Body of pancreas (tissue), 4 donors: ENCODE measurements around the gene NLRP10. TPM values are rescaled to one million over a fixed set of nuclear protein-coding genes. Genes with fewer than 3 reads are reported as not detected.

ENCODE experiments used
- ATAC-seq: fragments of 150-250 bp; one replicate; pipeline ENCODE4 v1.9.1; 2016
- DNase-seq, 4 donors: peaks; one replicate each; pipeline ENCODE4 v3.0.0-alpha.2; 2019
- H3K27ac ChIP-seq, 4 donors: fragments of 200-600 bp; sonication (generic); 1 replicate in 3 of 4; 2 replicates in 1 of 4; pipeline versions ENCODE4 v1.5.1 to v1.6.1; 2016 to 2019; ENCODE audit warnings: mild to moderate bottlenecking in 1 of 4, mixed read lengths in 1 of 4, moderate library complexity in 1 of 4
- H3K27me3 ChIP-seq, 2 donors: fragments of 200-600 bp; sonication (generic); one replicate each; pipeline ENCODE4 v1.6.0; 2016; ENCODE audit warnings: mild to moderate bottlenecking in 1 of 2
- H3K36me3 ChIP-seq, 2 donors: fragments of 200-600 bp; sonication (generic); replicated peaks in 1 of 2; 2 replicates each; pipeline ENCODE4 v1.5.1; 2016; ENCODE audit warnings: low read depth in 2 of 2; ENCODE audit not compliant: insufficient read depth in 1 of 2
- H3K4me1 ChIP-seq: fragments of 200-600 bp; sonication (generic); one replicate; pipeline ENCODE4 v1.6.0; 2016
- H3K4me3 ChIP-seq, 2 donors: fragments of 200-600 bp; sonication (generic); 1 replicate in 1 of 2; 2 replicates in 1 of 2; pipeline ENCODE4 v1.5.1; 2016 to 2019
- H3K9me3 ChIP-seq, 3 donors: fragments of 200-600 bp; sonication (generic); 1 replicate in 2 of 3; 2 replicates in 1 of 3; pipeline ENCODE4 v1.5.1; 2016
- CTCF ChIP-seq, 7 experiments: fragments of 450-650 bp in 4 of 7; fragments of 200-600 bp in 3 of 7; sonication (generic) in 3 of 7; IDR thresholded peaks; one replicate each; pipeline ENCODE4 v1.5.1; 2016 to 2019; ENCODE audit warnings: antibody characterized with exemption in 7 of 7
- POLR2A ChIP-seq, 3 donors: fragments of 450-650 bp; IDR thresholded peaks; one replicate each; pipeline ENCODE4 v1.6.1; 2016; ENCODE audit warnings: antibody characterized with exemption in 3 of 3, mild to moderate bottlenecking in 2 of 3
- WGBS, 2 donors: methylation state at CpG; one replicate each; pipeline ENCODE4 v1.1.5; 2017; 5-methylcytosine and 5-hydroxymethylcytosine counted together
- intact Hi-C: fragments of 100-400 bp; cut with DNase I; formaldehyde crosslinking; loops from one replicate; pipeline ENCODE4 v1.15.1; 2023
- total RNA-seq, 2 donors: library from RNA; depleted of rRNA; stranded (reverse); fragments of >200 nt; gene quantifications; one replicate each; pipeline ENCODE4 v1.1.0, GENCODE V29; 2016

Gene NLRP10
- total RNA-seq, 2 donors from 2014 or later = not detected

- TF ChIP-seq POLR2A (IDR thresholded peaks at IDR 0.05) (no peak), CTCF (IDR thresholded peaks at IDR 0.05) (no peak)
- Histone ChIP-seq H3K36me3 (no peaks in the 10 kb centered on the region), H3K27me3 (no peaks in the 10 kb centered on the region), H3K27ac (no peak overlapping the region), H3K4me1 (peaks cover 17% of the 10 kb centered on the region), H3K4me3 (no peak overlapping the region), H3K9me3 (peaks cover 0 to 14% (median 0%) of the 10 kb centered on the region in 3 donors)
- ATAC-seq (no peak), DNase-seq (no peak)
- 51 to 65% methylated on average over 5 of the region's 5 CpGs for WGBS, 2 donors
- intact Hi-C loops = no loop called here
These were observed 24.1 kb downstream of the NLRP10 start for GRCh38 chr11:7941146-7941545.

- Histone ChIP-seq H3K27ac (peak overlapping the region; percentile 65 to 89 (median 84)), H3K36me3 (no peaks in the 10 kb centered on the region), H3K27me3 (no peaks in the 10 kb centered on the region), H3K4me3 (no peak overlapping the region), H3K9me3 (no peaks in the 10 kb centered on the region), H3K4me1 (peaks cover 23% of the 10 kb centered on the region)
- DNase-seq = peak; percentile 95 to 97 (median 97)
- ATAC-seq = peak; percentile 99
- TF ChIP-seq CTCF (IDR thresholded peaks at IDR 0.05) (no peak), POLR2A (IDR thresholded peaks at IDR 0.05) (no peak)
- intact Hi-C loops = no loop called here
- 3 to 10% methylated on average over 1 of the region's 1 CpG for WGBS, 2 donors
These were observed 28.6 kb downstream of the NLRP10 start for GRCh38 chr11:7936615-7937014.

- Histone ChIP-seq H3K27ac (no peak within 1 kb of the TSS), H3K27me3 (no peaks in the 10 kb centered on the region), H3K36me3 (no peaks in the 10 kb centered on the region), H3K4me3 (no peak within 1 kb of the TSS), H3K9me3 (peaks cover 0 to under 1% (median 0%) of the 10 kb centered on the region in 3 donors), H3K4me1 (peaks cover 6% of the 10 kb centered on the region)
- TF ChIP-seq CTCF (IDR thresholded peaks at IDR 0.05) (no peak), POLR2A (IDR thresholded peaks at IDR 0.05) (no peak)
- intact Hi-C loops = no loop called here
- no peak for DNase-seq
- 53 to 55% methylated on average over 4 of the region's 4 CpGs for WGBS, 2 donors
- ATAC-seq = no peak
These were observed 34.1 kb downstream of the NLRP10 start, which contains the start of gene OR10A6 for GRCh38 chr11:7931168-7931567. Gene OR10A6, minus strand, starts transcription at chr11:7931268. Its CDS starts 2,606 bp downstream, at chr11:7928662.

GRCh38 chr11:7927635-7928034 is 37.6 kb downstream of the NLRP10 start:
- WGBS, 2 donors = 82 to 87% methylated on average over 6 of the region's 6 CpGs
- H3K36me3 ChIP-seq = no peaks in the 10 kb centered on the region
- TF ChIP-seq POLR2A (IDR thresholded peaks at IDR 0.05) = no peak
- no peak for TF ChIP-seq CTCF (IDR thresholded peaks at IDR 0.05)
- peaks cover 0 to 4% (median 0%) of the 10 kb centered on the region in 3 donors for H3K9me3 ChIP-seq
- ATAC-seq = no peak
- intact Hi-C loops = no loop called here
- H3K4me3 ChIP-seq = no peak overlapping the region
- no peak for DNase-seq
- H3K27me3 ChIP-seq = no peaks in the 10 kb centered on the region
- H3K4me1 ChIP-seq = peaks cover 8% of the 10 kb centered on the region
- no peak overlapping the region for H3K27ac ChIP-seq

GRCh38 chr11:7924536-7924935 is 40.7 kb downstream of the NLRP10 start:
- H3K9me3 ChIP-seq = peaks cover 0 to 4% (median 0%) of the 10 kb centered on the region in 3 donors
- H3K4me3 ChIP-seq = no peak overlapping the region
- 9 to 12% methylated on average over 2 of the region's 2 CpGs for WGBS, 2 donors
- no peak for TF ChIP-seq CTCF (IDR thresholded peaks at IDR 0.05)
- TF ChIP-seq POLR2A (IDR thresholded peaks at IDR 0.05) = no peak
- peaks cover 8% of the 10 kb centered on the region for H3K4me1 ChIP-seq
- H3K36me3 ChIP-seq = no peaks in the 10 kb centered on the region
- intact Hi-C loops = no loop called here
- peak overlapping the region in 2 of 4 donors; percentile 19 to 64 for H3K27ac ChIP-seq
- H3K27me3 ChIP-seq = no peaks in the 10 kb centered on the region
- DNase-seq = peak; percentile 32 to 62 (median 57)
- peak; percentile 99 for ATAC-seq
